NCI-H1105 (cell line): Measurements from ENCODE around the gene DNPH1.

ENCODE experiments used
- DNase-seq: peaks from one replicate; lab custom pipeline; 2025; lab: John Stamatoyannopoulos, UW

Gene DNPH1, protein sequence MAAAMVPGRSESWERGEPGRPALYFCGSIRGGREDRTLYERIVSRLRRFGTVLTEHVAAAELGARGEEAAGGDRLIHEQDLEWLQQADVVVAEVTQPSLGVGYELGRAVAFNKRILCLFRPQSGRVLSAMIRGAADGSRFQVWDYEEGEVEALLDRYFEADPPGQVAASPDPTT

DNA sequence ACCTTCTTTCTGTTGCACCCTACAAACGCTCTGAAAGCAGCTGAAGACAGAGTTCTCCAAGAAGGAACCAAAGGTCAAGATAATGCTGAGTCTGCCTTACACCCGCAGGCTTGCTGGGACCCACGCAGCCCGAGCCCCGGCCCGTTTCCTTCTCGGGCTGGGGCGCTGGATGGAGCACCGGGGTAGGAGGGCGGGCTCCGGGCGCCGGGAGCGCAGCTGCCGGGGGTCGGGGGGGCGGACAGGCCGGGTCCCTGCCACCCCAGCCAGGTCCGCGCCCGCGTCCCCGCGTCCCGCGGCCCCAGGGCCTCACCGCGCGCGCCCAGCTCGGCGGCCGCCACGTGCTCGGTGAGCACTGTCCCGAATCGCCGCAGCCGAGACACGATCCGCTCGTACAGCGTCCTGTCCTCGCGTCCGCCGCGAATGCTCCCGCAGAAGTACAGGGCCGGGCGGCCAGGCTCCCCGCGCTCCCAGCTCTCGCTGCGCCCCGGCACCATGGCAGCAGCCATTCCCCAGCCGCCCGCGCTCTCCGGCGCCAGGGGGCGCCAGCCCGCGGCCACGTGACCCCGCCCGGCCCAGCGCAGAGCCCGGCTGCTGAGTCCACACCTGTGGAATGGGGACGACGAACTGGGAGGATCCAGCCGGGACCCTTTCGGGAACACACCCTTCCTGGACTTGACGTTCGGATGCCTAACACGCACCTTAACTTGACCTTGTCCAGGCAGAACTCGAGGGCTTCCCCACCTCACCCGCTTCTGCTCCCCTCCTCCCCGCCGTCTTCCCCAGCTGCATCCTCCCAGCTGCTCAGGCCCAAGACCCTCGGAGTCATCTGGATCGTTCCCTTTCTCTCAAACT is at the start of gene DNPH1:
Gene DNPH1 (minus strand): TSS at position 531 of the 852 bp plus-strand sequence. CDS start 25 bp downstream, at position 506.
- peak; percentile 35 for DNase-seq

DNA sequence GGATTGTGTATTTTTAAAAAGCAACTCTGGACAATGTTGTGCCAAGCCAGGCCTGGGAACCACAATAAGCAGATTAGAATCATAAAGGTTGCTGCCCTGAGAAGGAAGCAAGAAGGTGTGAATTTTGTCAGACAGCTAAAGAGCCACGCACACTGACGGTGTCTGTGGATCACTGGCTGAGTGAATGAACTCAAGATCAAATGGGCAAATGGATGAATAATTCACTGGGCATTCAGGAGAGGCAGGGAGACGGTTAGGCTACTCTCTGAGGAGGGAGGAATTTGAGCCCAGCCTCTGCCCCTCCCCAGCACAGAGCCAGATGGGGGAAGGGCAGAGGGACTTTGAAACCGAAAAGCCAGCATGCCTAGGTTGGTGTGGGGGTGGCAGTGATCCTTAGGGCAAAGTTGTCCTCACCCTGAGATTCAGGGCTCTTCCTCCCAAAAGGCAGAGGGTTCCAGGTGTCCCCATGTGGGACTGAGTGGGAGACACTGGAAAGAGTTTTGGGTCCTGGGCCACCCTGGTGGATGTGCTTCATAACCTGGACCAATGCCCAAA is 49.3 kb upstream of the DNPH1 start:
- DNase-seq: no peak

GRCh38 chr6:43277643-43278523 is 48.6 kb upstream of the DNPH1 start:
- DNase-seq: no peak

- DNase-seq: no peak
These were observed 48.0 kb upstream of the DNPH1 start for GRCh38 chr6:43277306-43277642.

- no peak for DNase-seq
These were observed 47.5 kb upstream of the DNPH1 start for GRCh38 chr6:43276577-43277305.

- no peak for DNase-seq
These were observed 46.7 kb upstream of the DNPH1 start for GRCh38 chr6:43275801-43276576.

DNA sequence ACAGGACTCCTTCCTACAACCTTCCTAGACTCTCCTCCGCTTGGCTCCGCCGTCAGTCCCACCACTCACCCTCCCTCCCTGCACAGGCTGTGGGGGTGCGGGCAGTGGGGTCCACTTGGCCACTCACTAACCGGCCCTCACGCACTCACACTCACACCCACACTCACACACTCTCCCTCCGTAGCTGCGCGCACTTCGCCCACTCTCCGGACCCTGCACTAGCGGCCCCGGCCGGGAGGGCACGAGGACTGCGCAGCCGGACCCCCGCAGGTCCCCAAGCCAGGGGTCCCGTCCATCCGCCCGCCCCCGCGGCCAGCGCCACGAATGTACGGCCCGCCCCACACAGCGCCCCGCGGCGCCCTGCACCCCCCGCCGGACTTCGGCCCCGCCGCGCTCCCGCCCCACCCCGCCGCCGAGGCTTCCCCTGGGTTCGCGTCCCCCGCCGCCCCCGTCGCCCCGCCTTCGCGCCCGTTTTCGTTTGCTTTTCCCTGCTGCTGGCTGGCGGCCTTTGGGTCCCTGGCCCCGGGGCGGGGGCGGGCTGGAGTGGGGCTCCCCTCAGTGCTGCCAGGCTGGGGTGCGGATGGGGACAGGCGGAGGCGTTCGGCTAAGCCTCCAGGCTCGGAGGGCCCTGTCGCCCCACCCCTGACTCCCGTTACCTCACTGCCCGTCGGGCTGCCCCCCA is 45.8 kb upstream of the DNPH1 start:
- DNase-seq: peak; percentile 17

GRCh38 chr6:43274127-43274915 is 45.0 kb upstream of the DNPH1 start:
- DNase-seq: no peak

DNA sequence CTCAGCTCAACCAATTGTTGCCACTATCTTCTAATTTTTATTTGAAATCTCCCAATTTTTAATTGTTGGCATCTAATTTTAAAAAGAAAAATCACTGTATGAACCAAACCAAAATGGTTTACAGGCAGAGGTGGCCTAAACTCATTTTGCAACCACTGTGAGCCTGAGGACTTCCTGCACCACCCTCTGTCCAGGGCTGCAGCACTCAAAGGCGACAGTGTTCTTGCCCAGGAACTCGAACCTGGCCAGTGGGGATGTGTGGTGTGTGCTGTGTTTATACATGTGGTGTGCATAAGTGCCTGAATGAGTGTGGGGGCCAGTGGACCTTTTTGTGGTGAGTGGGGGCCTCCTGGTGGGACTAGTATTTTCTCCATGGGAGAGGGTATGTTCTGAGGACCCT is 44.4 kb upstream of the DNPH1 start:
- no peak for DNase-seq

- DNase-seq: no peak
These were observed 42.7 kb upstream of the DNPH1 start for GRCh38 chr6:43271944-43272343.

- no peak for DNase-seq
These were observed 42.0 kb upstream of the DNPH1 start for GRCh38 chr6:43271103-43271815.

DNA sequence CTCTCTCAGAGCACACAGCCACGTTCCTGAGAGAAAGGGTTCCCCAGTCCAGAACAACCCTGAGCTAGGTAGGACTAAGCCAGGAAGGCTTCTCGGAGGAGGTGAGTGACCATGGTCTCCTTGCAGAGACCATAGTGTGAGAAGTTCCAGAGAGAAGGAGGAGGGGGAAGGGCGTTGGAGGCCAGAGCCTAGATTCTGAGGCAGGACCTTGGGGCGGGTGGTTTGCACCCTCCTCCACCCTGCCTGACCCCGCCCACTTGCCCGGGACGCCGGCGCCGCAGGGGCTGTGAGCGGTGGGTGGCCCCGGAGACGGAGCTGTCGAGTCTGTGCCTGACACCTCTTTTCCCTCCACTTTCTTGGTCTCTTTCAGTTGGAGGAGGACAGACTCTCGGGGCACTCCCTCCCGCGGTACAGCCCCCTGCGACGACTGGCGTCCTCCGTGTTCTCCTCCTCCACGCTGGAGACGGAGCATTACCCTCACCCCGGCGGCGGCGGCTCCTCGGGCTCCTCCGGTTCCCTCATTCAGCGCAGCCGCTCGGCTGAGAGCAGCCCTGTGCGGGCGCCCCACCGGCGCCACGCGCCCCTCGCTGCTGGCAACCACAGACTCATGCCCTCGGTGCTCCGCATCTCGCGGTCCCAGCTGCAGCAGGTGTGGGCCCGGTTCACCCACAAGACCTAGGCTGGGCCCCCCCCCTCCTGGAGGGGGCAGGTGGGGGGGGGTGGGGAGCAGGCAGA is 40.2 kb upstream of the DNPH1 start:
- DNase-seq: no peak

- DNase-seq: no peak
These were observed 39.5 kb upstream of the DNPH1 start for GRCh38 chr6:43268782-43269272.

GRCh38 chr6:43268355-43268700 is 39.0 kb upstream of the DNPH1 start:
- no peak for DNase-seq

GRCh38 chr6:43267619-43268354 is 38.5 kb upstream of the DNPH1 start:
- no peak for DNase-seq

DNA sequence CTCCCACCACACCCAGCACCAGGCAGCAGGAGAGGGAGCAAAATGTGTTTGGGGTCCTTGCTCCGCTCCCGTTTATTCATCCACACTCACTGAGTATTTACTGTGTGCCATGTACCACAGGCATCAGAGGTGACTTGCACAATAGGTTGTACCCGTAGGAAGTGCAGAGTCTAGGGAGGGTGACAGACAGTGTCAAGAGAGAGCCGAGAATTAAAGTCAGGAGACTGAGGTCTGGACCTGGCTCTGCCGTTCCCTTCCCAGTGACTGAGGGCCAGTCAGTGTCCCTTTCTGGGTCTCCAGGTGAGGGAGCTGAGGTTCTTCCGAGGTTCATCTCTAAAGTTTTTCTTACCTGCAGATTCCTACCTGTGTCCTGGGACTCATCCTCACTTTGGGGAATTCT is 36.3 kb upstream of the DNPH1 start:
- no peak for DNase-seq

DNA sequence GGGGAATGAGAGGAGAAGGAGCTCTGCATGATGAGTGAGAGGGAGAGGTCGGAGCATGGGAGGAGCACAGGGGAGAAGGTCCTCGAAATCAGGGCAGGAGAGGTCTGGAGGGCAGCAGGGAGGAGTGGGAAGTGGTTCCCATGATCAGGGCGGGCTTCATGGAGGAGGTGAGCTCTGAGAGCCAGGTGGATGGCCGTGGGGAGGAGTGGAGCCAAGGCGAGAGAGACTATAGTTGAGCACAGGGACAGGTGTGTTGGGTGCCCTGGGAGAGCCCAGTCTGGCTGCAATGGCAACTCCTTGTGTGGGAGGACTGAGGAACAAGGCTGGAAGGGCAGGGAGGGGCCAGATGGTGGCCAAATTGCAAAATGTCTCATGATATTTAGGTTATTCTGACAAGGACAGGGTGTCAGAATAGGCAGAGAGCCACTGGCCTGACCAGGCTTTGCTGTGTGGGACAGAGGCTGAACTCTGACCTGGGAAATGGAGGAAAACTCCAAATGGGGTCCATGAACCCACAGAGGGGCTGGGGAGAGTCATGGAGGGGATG is 35.4 kb upstream of the DNPH1 start:
- no peak for DNase-seq
